Anterior cingulate cortex (tissue), 58 donors: ENCODE results near the gene VWA5B1.
A peak's percentile ranks its signal among the peaks of the same experiment; 100 is the strongest.
"Not testable (repeated sequence)": the region's sequence is repeated elsewhere in the genome, so short reads cannot be mapped to it uniquely, and the experiment has no call there.

Experiments used
- DNase-seq, 58 donors: peaks; one replicate each; lab custom pipeline; 2025; lab: John Stamatoyannopoulos, UW

VWA5B1 gene

DNA sequence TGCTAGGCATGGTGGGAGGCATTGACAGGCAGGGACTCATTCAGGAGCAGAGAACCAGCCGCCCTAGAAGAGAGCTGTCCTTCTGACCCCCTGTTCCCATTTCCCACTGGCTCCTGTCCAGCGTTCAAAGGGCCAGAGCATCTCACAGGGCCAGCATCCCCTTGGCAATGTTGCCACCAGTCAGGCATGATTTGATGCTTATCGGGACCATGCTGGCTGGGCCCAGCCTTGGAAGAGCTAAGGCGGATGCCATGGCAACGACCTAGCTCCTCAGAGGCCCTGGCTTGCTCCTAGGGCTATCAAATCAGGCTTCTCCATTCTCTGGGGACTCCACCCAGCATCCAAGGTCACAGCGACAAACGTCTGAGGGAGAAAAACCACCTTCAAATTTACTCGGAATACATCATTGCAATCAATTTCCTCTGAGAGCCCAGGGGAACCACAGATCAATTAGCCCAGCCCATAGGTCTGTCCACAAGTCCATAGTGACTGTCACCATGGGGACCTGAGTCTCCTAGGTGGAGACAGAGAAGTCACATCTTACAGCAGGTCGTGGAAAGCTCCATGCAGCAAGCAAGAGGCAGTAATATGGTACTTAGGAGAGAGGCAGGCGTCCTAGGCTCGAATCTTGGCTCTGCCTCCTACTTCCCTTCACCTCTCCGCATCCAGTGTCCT is 14.1 kb upstream of the VWA5B1 start:
- DNase-seq, result no peak

DNA sequence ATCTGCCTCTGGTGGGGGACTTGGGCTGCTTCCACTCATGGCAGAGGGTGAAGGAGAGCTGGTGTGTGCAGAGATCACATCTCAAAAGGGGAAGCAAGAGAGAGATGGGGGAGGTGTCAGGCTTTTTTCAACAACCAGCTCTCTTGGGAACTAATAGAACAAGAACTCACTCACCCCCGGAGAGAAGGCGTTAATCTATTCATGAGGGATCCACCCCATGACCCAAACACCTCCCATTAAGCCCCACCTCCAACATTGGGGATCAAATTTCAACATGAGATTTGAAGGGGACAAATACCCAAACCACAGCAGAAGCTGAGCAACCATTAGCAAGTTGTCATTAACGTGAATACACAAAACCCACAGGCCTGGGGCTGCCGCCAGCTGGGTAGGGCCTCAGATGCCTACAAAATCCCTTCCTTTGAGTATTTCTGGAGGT is 12.0 kb upstream of the VWA5B1 start:
- DNase-seq, result no peak

GRCh38 chr1:20279509-20279908 is 11.2 kb upstream of the VWA5B1 start:
- no peak for DNase-seq

DNA sequence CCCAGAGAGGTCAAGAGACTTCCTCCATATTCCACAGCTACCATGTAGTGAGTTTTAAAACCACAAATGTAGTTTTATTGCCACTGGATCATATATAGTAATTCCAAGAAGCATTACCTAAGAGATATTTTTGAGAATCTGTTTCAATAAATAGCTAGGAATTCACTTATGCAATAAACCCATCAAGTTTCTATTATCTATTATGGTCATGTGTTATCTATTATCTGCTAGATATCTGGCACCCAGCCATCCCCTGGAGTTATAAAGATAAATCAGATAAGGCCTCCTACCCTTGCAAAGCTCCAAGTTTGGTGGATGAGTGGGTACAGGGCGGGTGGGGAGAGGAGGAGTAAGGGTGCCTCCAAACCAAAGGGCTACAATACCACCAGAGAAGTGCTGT is 10.3 kb upstream of the VWA5B1 start:
- no peak for DNase-seq

DNA sequence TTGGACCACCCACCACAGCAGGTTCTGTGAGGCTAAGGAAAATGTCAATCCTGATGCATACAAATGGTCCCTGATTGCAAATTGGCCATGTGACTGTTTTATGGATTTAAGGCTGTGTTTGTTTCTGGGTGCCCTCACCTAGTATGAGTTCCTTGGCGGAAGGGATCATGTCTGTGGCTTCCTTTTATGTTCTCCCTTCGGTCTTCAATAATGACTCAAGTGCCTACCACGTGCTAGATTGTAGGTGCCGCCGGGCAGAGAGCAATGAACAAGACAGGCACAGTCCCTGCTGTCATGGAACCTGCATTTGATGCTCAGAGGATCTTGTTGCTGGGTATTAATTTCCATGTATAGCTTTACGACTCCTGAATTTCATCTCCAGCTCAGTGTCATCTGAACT is 9.8 kb upstream of the VWA5B1 start:
- no peak for DNase-seq

GRCh38 chr1:20281801-20282200 is 8.9 kb upstream of the VWA5B1 start:
- no peak for DNase-seq

DNA sequence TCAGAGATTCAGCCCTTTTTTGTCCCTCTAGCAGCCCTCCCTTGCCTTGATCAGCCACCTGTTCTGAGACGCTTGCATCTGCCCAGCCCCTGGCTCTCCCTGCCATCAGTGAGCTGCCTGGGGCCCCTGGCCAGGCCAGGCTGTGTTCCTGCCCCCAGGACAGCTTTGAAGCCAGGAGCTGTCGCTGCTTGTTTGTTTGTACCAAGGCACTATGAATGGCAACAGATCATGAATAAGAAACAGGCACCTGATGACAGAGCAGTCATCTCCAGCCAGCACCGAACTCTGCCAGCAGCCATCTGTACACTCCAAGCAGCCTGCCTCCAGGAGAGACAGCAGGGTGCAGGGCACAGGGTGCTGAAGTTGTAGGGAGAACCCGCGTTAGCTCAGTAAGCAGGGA is 8.1 kb upstream of the VWA5B1 start:
- DNase-seq, result peak in 1 of 58 donors; percentile 15

- no peak for DNase-seq
These were observed 6.6 kb upstream of the VWA5B1 start for GRCh38 chr1:20284046-20284445.

DNA sequence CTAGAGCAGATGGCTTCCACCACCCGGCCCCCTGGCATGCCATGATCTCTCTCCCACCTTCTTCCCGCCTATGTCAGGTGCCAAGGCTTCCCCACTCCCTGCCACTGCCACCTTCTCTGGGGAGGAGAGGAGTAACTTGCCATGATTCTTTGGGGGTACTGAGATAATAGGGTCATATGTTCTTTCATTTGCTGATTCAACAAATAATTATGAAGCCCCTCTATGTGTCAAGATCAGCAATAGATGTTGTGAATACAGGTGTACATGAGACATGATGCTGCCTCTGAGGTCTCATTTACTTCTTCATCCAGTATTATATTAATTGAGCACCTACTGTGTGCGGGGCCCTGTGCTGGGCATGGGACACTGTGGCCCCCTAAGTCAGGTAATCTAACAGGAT is 6.0 kb upstream of the VWA5B1 start:
- no peak for DNase-seq

- DNase-seq, result no peak
These were observed 5.2 kb upstream of the VWA5B1 start for GRCh38 chr1:20285510-20285909.

DNA sequence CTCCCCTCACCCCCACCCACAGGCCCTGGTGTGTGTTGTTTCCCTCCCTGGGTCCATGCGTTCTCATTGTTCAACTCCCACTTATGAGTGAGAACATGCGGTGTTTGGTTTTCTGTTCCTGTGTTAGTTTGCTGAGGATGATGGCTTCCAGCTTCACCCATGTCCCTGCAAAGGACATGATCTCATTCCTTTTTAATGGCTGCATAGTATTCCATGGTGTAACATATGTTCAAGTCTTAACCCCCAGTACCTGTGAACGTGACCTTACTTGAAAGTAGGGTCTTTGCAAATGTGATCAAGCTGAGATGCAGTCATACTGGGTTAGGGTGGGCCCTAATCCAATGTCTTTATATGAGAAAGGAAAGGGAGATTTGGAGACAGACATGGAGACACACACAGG is 3.0 kb upstream of the VWA5B1 start:
- not testable (repeated sequence) for DNase-seq

DNA sequence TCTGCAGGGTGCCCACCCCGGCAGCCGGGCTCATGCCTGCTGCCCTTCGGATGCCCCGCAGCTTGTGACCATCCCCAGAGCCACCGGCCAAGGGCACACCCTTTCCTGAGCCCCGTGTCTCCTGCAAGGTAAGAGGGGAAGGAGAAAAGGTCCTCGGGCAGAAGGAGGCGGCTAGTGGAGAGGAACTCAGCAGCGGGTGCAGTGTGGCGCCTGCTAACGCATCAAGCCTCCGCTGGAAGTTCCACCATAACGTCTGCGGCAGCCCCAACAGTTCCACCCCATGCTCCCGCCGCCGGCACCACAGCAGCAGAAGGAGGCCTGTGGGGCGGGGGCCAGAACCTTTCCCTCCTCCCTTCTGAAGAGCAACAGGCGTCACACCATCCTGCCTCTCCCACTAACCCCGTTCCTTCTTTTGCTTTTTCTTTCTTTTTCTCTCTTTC is 990 bp downstream of the VWA5B1 start:
- DNase-seq, result no peak

GRCh38 chr1:20298626-20299025 is 8.0 kb downstream of the VWA5B1 start:
- DNase-seq, result no peak

DNA sequence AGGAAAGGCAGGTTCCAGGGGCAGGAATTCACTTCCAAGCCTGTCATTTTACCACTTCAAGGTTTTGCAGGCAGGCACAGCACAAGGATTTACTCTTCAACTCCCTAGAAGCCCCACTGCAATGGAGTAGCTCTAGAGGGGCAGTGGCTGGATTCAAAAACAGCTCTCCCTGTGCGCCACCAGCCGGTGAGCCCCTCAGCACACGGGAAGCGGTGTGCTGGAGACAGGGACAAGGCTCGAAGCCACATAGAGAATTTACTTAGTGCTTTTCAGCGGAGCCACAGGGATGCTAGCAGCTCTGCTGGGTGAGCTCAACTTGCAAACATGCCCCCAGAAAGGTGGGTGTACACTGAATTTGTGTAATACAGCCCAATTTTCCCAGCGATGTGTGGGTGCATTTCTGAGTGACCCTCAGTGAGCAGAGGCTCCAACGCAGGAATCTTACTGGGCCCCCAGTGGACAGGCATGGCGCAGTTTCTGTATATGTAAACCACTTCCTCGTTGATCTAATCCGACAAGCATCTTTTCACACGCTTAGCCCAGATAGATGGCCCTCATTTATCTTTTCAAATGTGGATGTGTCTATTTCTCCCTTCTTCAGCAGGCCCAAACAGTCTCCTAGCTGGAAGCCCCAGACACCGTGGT is 10.9 kb downstream of the VWA5B1 start:
- no peak for DNase-seq

DNA sequence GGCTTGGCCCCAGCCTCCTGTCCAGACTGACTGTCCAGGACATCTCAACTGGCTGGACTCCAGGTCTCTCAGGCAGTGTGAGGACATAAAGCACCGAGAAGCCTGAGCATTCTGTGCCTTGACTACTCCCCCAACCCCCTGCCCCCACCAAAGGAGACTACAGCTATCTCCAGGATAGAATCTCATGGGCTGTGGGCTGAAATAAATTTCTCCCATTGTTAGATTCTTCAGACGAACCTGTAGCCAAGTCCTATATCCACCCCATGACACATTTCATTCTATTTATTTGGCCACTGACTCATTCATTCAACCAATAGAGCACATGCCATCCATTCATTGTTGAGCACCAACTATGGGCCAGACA is 11.4 kb downstream of the VWA5B1 start:
- DNase-seq, result no peak

GRCh38 chr1:20307026-20307425 is 16.4 kb downstream of the VWA5B1 start:
- DNase-seq, result no peak

DNA sequence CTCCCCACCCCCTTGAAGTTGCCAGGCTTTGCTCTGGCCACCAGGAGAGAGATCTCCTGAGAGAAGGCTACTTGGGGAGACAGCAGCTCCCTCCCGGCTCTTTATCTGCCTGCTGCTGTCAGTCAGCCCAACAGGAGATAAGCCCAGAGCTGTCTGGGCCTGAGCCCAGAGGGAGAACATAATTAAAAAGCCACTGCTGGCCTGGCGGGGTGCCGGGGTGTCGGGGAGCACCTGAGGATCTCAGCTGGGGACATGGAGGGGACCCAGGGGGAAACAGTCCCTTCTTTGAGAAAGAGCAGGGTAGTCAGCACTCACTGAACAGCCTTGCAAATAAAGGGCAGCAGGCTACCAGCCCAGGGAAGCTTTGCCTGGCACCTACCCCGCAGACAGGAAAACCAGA is 17.9 kb downstream of the VWA5B1 start:
- DNase-seq, result no peak

GRCh38 chr1:20311289-20311688 is 20.6 kb downstream of the VWA5B1 start:
- no peak for DNase-seq

DNA sequence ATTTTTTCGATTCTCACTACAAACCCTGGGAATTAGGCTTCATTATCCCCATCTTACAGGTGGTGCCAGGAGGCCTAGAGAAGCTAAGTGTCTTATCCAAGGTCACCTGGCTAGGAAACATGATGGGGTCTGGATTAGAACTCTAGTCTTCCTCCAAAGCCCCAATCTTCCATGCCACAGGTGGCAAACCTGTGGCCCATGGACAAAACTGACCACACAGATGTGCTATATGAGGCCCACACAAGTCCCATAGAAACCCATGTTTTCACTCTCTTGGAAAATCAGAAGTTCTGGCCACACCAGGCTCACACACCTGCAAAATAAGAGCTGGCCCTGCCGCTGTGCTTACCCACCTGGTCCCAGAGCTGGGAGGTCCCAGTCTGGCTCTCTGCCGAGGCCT is 21.6 kb downstream of the VWA5B1 start:
- DNase-seq, result no peak

GRCh38 chr1:20312818-20313217 is 22.1 kb downstream of the VWA5B1 start:
- no peak for DNase-seq

DNA sequence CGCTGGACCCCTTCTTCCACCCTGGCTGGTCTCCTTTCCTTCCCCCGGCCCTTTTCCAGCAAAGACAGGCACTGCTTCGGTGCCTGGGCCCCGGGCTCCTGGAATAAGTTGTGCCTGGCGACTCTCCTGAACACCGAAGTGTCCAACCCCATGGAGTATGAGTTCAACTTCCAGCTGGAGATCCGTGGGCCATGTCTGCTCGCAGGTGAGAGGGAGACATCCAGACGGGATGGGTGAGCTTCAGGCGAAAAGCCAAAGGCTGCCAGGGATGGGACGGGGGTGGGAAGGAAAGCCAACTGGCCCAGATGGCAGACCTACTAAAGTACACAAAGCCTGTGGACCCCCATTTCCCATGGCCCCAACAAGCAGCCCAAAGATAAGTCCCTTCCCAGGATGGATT is 26.8 kb downstream of the VWA5B1 start:
- DNase-seq, result no peak

DNA sequence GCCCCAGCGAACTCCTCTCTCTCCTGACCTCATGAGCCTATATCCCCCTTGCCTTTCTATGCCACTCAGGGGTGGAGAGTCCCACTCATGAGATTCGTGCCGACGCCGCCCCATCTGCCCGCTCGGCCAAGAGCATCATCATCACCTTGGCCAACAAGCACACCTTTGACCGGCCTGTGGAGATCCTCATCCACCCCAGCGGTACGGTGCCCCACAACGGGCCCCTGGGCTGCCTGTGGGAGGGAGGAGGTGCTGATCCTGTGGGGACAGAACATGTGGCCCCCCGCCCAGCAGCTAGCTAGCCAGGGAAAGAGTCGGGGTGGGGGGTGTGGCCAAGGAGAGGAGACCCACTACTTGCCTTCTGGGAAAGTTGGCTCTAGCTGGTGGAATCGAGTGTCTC is 27.8 kb downstream of the VWA5B1 start:
- no peak for DNase-seq

- no peak for DNase-seq
These were observed 28.3 kb downstream of the VWA5B1 start for GRCh38 chr1:20318971-20319370.
